Left cardiac atrium (tissue), 4 donors: ENCODE results near the gene OR56B4. TPM values are rescaled to one million over a fixed set of nuclear protein-coding genes. Genes with fewer than 3 reads are reported as not detected.
"Not testable (repeated sequence)": the region's sequence is repeated elsewhere in the genome, so short reads cannot be mapped to it uniquely, and the experiment has no call there.

Experiments
- ATAC-seq, 2 donors: fragments of 200-7000 bp; cut with Tn5 transposase; one replicate each; pipeline ENCODE4 v1.9.1; 2020; ENCODE audit warnings: mild to moderate bottlenecking in 2 of 2, moderate library complexity in 2 of 2
- DNase-seq: peaks from one replicate; pipeline ENCODE4 v3.0.0-alpha.2; 2020
- intact Hi-C, 2 donors: fragments of 100-400 bp; cut with DNase I; formaldehyde crosslinking; loops; one replicate each; pipeline versions ENCODE4 v1.14.1 to v1.15.1; 2022 to 2023
- long read RNA-seq: library from polyadenylated mRNA; unstranded; transcript quantifications from one replicate; pipeline ENCODE4 v2.0.0, GENCODE V29; 2021
- total RNA-seq, 2 donors: library from RNA; stranded (reverse); fragmentation: NEBNext Ultra II Directional; extraction: Animal tissue kit (Norgen Biotek cat#: 25700); gene quantifications; one replicate each; pipeline ENCODE4 v1.2.1, GENCODE V29; 2021
- donor health status: DM: no; HTN: yes; CAD: no.
- donor health status: DM: no; HTN: yes; CAD: no; lungs with severe emphysema.
- donor health status: DM: yes; HTN: yes; CAD: no.
- donor health status: Dilated cardiomyopathy.

Gene OR56B4
- not detected for total RNA-seq
- long read RNA-seq: 0 reads

- ATAC-seq, DNase-seq, intact Hi-C loops: not testable (repeated sequence)
Measured at GRCh38 chr11:6107384-6107783, at the start of gene OR56B4. Gene OR56B4, plus strand, starts transcription at chr11:6107684. Its CDS starts 95 bp downstream, at chr11:6107779.

GRCh38 chr11:6061475-6061874 lies 46.0 kb upstream of the OR56B4 start:
- no peak for DNase-seq
- intact Hi-C loops: no loop called here
- ATAC-seq: no peak

GRCh38 chr11:6062691-6063358 lies 44.7 kb upstream of the OR56B4 start:
- no peak for DNase-seq
- ATAC-seq: no peak
- intact Hi-C loops: no loop called here

GRCh38 chr11:6067502-6067901 lies 40.0 kb upstream of the OR56B4 start:
- intact Hi-C loops: no loop called here
- no peak for DNase-seq
- no peak for ATAC-seq

- intact Hi-C loops, DNase-seq, ATAC-seq: not testable (repeated sequence)
Measured at GRCh38 chr11:6076443-6076842, 31.0 kb upstream of the OR56B4 start.

- intact Hi-C loops: no loop called here
- DNase-seq (no peak), ATAC-seq (no peak)
Measured at GRCh38 chr11:6077723-6078122, 29.8 kb upstream of the OR56B4 start.

- DNase-seq: no peak
- ATAC-seq: no peak
- intact Hi-C loops: no loop called here
Measured at GRCh38 chr11:6079463-6079862, 28.0 kb upstream of the OR56B4 start.

- intact Hi-C loops: no loop called here
- ATAC-seq (no peak), DNase-seq (no peak)
Measured at GRCh38 chr11:6083129-6083528, 24.4 kb upstream of the OR56B4 start.

- no peak for DNase-seq
- intact Hi-C loops: no loop called here
Measured at GRCh38 chr11:6084587-6084986, 22.9 kb upstream of the OR56B4 start.

GRCh38 chr11:6094186-6094585 lies 13.3 kb upstream of the OR56B4 start:
- ATAC-seq: no peak
- intact Hi-C loops: no loop called here
- no peak for DNase-seq

More at GRCh38 chr11:6084587-6084986, 22.9 kb upstream of the OR56B4 start:
- ATAC-seq: no peak

- DNase-seq (no peak), ATAC-seq (no peak)
- intact Hi-C loops: no loop called here
Measured at GRCh38 chr11:6095798-6096197, 11.7 kb upstream of the OR56B4 start.

GRCh38 chr11:6096417-6096816 lies 11.1 kb upstream of the OR56B4 start:
- DNase-seq (no peak), ATAC-seq (no peak)
- intact Hi-C loops: no loop called here

GRCh38 chr11:6099577-6099976 lies 7.9 kb upstream of the OR56B4 start:
- intact Hi-C loops: no loop called here
- ATAC-seq: no peak
- no peak for DNase-seq

GRCh38 chr11:6110011-6110410 lies 2.5 kb downstream of the OR56B4 start:
- intact Hi-C loops: no loop called here
- DNase-seq: no peak
- no peak for ATAC-seq

- no peak for DNase-seq
- intact Hi-C loops: no loop called here
- ATAC-seq: no peak
Measured at GRCh38 chr11:6111673-6112072, 4.2 kb downstream of the OR56B4 start.

GRCh38 chr11:6116638-6117037 lies 9.2 kb downstream of the OR56B4 start:
- intact Hi-C loops: no loop called here
- DNase-seq: no peak
- ATAC-seq: no peak

- intact Hi-C loops: no loop called here
- ATAC-seq: no peak
- DNase-seq: no peak
Measured at GRCh38 chr11:6124245-6124644, 16.8 kb downstream of the OR56B4 start.

GRCh38 chr11:6127881-6128280 lies 20.4 kb downstream of the OR56B4 start:
- intact Hi-C loops: no loop called here
- ATAC-seq (no peak), DNase-seq (no peak)

GRCh38 chr11:6129011-6129410 lies 21.5 kb downstream of the OR56B4 start:
- intact Hi-C loops: no loop called here
- DNase-seq (no peak), ATAC-seq (no peak)

GRCh38 chr11:6129635-6130034 lies 22.2 kb downstream of the OR56B4 start:
- intact Hi-C loops: no loop called here
- ATAC-seq (no peak), DNase-seq (no peak)

- no peak for DNase-seq
- intact Hi-C loops: no loop called here
- no peak for ATAC-seq
Measured at GRCh38 chr11:6132431-6132830, 24.9 kb downstream of the OR56B4 start.

GRCh38 chr11:6135936-6136335 lies 28.5 kb downstream of the OR56B4 start:
- ATAC-seq, DNase-seq, intact Hi-C loops: not testable (repeated sequence)
